ENCODE data around the gene RAPGEF4.

RAPGEF4 gene

DNA sequence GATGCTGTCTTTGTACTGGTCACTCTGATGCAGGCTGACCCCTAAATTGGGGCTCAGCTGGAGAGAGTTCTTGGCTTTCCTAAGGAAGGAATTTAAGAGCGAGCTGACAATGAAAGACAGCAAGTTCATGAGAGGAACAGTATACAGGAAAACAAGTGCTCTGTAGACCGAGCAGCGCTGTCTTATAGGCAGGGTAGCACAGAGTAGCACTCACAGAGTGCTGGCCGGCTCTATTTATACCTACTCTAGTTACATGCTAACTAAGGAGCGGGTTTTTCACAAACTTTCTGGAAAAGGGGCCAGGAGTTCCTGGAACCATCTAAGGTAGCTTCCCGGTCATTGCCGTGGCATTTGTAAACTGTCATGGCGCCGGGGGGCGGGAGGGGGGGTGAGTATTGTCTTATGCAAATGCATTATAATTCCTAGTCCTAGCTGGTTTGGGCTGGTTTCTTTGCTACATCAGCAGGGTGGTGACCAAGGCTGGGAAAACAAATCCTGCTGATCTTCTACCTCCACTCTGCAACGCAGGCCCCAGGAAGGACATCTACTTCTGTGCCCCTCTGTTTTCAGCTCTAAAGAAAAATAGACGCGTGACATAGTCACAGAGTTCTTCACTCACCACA lies 308.4 kb downstream of the RAPGEF4 start:
- no peak for DNase-seq

DNA sequence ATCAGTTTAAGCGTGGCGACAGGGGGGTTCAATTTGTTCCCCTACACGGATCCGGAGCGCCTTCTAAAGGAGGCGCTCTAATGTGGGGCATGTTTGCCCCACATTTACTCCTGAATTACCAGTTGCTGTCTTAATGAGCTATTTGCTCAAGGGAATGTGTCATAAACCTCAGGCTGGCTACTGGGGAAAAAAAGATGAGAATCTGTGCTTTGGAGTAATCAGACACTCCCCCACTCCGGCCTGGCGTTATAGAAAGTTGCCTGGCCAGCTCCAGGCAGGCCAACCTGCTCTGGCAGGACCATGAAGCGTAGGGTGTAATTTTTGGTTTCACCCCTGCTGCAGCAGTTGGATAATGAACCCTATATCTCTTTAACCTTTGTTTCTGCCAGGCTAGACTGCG lies 309.0 kb downstream of the RAPGEF4 start:
- no peak for DNase-seq

DNA sequence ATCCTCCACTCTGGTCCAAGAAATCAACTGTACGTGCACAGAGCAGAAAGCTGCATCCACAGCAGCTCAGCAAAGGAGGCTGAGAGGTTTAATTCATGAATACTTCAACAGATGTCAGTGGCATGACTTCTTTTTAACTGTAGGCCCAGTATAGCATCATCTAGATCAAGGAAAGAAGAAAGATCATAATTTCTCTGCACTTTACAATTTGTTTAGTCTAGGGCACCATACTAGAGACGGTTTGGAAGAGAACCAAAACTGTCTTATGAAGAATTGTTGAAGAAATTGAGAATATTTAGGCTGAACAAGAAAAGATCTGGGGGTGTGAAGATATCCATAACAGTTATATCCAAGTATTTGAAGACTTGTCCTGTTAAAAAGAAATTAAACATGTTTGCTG lies 309.5 kb downstream of the RAPGEF4 start:
- no peak for DNase-seq

DNA sequence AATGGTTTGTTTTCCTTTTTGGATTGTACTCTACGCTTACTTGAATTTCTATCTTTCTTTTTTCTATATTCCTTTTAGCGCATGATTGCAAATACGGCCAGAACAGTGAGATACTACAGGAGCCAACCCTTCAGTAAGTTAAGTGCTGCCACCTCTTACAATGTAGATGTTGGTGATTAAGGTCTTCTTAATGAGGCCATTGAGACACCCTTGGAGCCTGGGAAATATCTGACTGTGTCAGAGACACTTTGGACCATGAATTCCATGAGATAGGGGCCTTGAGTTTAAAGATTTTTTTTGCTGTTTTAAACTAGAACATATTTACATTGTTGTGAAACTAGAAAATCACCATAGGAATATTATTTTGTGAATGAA lies 312.9 kb downstream of the RAPGEF4 start:
- no peak for DNase-seq

DNA sequence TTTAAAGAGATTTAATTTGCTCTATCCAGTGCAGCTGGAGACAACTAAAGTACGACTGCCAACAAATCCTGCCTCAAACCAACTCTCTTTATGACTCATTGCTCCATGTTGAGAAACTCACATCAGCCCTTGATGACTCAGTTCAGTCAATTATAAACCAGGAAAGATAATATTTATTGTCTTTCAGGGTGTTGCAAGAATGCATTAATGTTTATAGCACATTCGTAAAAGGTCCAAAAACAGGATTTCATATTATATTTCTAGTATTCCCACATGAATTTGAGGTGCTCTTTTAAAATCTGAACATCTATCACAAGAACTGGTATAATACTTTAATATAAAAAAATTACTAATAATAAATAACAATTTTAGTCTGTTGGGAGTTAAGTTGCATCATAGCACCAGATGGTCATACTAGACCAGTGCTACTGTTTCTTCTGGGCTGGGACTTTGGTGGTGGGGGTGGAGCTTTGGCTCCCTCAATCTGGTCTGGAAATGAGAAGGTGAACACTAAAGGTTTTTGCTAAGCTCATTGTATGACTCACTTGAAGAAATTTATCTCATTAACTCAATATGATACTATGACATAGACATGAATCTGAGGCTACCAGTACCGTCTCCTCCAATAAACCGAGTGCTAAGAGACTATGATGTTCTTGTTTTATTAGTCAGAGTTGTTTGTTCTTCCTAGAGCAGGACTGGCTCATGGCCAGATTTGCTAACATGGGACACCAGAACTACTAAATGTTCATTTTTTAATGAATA lies 313.4 kb downstream of the RAPGEF4 start:
- DNase-seq: no peak

DNA sequence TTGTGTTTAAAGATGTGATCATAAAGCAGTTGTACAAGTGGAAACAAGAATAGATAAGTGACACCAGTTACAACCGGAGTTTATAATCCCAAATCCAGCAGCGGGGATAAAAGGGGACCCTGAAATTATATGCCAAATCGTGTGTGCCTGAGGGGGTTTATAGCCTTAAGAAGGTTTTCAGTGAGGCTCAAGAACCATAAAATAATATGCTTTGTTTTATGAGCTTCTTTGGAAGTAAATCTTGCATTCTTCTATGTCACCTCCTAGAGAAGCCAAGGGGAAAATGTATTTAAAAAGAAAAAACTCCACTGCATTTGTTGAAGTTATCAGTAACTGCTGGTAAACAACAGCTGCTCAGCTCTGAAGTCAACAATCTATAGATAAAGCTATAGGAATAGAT lies 314.2 kb downstream of the RAPGEF4 start:
- no peak for DNase-seq

DNA sequence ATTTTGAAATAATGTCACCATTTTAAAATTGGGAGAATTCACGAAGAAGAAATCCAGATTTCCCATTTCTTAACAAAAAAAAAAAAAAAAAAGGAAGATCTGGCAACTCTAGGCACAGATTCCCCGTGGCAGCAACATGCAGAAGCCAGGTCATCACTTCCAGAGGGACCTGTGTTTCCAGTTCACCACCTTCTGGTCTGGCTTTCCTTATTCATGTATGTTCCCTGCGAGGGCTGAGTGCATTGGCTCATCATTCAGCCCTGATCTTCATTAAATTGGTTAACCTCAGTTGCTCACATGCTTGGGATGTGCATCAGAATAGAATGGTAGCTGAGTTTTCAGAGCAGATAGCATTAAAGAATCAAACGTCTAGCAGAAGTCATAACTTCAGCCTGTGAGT lies 315.0 kb downstream of the RAPGEF4 start:
- no peak for DNase-seq

DNA sequence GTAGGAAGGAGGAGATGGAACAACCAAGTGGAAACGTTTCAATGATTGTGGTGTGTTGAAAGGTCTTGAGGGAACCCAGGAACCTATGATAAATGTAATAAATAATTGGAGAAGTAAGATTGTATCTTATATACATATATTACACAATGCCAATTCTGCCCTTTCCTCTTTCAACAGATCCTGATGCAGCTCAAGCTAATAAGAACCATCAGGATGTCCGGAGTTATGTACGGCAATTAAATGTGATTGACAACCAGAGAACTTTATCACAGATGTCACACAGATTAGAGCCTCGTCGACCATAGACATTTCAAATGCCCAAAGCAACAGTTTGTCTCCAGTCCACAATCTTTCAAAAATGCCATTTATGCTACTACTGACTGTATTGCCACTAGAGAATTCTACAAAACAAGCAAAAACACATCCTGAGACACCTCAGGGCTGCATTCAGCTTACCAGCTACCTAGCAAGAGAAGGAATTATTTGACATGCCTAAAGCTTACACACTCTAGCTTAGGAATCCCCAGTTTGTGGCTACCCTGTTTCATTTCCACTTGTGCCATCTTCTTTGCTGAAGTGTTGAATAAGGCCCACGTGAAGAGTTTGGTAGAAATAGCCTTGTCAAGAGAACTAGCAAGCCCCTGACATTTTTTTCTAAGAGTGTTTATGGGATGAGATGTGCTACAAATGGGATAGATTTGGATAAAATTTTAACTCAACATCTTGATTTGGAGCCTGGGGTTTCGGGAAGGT lies 316.0 kb downstream of the RAPGEF4 start:
- no peak for DNase-seq

DNA sequence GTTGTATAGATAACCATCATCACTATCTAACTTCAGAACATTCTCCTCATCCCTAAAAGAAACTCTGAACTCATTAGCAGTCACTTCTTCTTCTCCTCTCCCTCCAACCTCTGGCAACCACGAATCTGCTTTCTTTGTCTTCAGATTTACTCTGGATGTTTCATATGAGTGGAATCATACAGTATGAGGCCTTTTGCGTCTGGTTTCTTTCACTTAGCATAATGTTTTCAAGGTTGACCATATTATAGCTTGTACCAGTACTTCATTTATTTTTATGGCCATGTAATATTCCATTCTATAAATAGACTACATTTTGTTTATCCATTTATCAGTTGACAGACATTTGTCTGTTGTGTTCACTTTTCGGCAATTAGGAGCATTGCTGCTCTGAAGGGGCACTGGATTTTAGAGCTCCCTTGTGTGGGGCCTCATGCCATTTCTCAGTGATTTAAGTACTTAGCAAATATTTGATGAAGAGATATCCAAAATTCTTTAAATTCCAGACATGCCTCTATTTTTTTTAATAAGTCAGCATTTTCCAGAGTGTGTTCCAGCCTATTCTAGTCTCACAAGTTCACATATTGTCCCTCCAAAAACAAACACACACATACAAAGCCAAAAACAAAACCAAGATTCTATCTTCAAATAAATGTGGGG lies 317.5 kb downstream of the RAPGEF4 start:
- no peak for DNase-seq

DNA sequence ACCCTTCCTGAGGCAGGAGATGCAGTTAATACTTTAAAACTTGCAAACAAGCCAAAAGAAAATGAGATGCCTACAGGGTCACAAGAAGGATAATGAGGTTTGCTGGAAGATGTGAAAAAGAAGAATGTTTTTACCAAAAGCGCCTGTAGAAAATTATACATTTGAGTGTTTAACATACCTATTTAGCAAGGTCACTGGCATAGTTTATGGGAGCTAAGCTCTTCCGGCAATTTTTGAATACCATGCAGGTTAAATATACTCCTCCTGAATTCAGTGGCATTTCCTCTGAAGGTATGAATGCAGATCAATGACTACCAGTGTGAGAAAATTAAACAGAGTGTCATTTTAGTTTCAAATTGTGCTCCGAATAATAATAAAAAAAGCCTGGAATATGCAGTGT lies 318.8 kb downstream of the RAPGEF4 start:
- DNase-seq: no peak

DNA sequence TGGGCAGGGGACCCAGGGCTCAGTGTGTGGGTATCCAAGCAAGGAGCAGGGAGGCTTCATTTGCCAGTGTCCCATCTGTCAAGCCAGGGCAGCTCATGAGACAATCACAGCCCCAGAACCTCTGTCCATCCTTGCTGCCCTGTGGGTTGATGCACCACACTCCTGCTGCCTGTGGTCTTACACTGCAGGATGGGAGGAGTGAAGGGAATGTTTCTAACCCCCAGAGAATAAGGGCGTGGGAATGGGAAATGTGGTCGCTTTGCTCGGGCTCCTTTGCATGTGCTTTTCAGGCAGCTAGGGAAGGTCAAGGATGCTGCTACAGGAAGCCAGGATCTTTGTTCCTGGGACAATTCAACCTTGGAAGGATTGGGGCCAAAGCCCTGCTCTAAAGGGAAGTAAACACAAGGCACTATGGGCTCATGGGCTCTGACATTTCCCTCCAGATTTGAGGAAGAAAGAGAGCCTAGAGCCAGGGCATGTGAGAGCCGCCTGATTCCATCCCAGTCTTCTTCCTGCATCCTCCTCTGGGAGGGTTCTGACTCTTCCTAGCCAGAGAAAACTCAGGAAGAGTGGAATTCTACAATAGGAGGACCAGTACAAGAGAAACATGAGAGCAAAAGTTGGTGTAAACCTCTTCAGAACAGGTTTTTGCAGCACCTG lies 321.2 kb downstream of the RAPGEF4 start:
- no peak for DNase-seq

DNA sequence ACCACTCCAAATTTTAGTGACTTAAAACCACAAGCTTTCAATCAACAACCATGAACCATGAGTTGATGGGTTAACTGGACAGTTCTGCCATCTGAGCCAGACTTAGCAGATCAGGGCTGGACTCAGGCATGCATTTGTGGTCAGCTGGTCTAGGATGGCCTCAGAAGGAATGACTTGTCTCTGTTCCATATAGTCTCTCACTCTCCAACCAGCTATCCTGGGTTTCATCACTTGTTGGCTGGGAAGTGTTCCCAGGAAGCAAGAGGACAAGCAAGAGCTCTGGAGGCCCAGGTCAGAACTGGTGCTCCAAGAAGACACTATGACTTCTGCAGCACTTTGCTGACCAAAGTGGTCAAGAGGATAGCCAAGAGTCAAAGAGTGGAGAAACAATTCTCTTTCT lies 322.5 kb downstream of the RAPGEF4 start:
- DNase-seq: no peak

DNA sequence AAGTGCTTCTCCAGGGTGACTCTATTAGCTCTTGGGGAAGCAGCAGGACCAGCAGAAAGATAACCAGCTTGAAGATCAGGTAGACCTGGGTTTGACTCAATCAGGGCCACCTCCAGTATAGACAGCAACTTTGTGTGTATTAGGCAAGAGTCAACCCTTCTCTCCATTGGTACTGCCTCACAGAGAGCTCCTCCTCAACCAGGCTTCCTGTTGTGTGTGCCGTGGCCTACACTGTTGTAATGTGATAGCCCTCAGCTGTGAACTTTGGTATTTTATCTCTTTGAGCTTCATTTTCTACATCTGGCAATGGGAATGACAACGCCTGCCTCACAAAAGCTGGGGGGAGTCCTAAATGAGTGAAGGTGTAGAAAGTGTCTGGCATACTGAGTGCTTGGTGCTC lies 323.0 kb downstream of the RAPGEF4 start:
- no peak for DNase-seq

DNA sequence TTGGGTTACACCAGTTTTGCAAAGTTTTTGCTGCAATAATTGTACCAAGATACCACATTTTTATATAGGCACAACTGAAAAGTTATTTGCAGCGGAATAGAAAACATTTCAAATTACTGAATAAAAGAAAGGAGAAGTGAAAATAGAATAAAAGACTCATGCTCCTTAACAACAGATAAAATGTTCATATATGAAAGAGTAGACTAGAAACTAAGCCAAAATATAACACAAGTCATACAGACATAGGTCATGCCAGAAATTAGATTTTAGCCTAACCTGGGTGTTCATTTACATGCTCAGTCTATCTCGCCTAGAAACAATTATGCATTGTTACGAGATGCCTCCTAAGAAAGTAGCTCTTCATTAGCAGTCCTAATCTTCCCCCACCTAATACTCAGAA lies 323.6 kb downstream of the RAPGEF4 start:
- DNase-seq: no peak

DNA sequence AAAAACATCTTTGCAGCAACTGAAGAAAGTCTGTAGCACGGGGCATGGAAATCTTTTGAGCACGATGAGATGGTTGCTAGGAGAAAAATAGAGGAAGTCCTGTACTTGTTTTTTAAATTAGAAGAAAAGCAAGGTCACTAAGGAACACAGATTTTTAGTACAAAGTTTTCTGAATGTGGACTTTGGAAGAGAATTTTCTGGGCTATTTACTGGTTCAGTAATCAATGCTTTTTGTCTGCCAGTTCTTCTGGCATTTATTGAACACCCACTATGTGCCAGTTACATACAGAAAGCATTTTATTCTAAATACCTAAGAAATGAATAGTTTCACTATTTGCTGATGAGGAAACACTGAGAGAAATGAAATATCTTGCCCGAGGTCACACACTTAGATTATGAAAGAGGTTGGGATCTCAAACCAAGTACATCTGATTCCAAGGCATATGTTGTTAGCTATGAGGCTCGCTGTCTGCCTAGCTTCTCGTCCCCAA lies 324.4 kb downstream of the RAPGEF4 start:
- no peak for DNase-seq

DNA sequence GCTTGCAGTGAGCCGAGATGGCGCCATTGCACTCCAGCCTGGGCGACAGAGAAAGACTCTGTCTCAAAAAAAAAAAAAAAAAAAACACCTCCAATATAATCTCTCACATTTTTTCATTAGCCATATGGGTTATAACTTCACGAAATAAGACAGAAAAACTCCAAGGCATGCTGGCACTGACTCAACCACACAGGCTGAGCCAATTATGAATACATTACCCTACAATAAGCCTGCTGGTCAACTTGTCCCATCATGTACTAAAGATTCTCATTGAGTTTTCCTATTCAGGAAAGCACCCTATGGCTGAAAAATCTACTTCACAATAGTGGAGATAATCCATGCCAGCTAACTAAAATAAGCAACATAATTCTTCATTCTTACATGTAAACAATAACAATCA lies 327.2 kb downstream of the RAPGEF4 start:
- no peak for DNase-seq

DNA sequence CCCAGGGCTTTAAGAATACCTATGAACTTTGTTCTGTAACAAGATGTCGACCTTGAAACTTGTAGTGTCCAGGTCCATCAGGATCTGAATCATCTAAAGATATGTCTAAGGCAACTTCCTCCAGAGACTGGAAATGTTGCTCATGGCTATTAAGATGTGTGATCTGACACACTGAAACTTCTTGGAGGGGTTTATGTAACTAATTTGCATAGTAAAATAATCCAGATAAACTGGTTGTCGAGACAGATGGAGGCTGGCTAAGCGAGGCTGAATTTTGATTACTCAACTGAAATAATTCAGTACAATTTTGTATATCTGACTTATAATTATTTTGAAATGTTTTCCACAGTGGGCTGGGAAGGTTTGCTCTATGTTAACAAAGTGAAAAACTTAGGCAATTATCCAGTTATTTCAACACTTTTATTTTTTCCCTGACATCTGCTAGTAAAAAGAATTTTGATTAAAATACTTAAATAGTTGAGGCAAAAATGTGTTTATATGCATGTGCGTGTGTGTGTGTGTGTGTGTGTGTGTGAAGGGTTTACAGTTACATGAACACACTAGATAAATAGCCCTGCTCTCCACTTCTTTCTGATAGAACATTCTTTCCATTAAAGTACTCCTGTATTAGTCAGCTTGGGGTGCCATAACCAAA lies 328.6 kb downstream of the RAPGEF4 start:
- no peak for DNase-seq

DNA sequence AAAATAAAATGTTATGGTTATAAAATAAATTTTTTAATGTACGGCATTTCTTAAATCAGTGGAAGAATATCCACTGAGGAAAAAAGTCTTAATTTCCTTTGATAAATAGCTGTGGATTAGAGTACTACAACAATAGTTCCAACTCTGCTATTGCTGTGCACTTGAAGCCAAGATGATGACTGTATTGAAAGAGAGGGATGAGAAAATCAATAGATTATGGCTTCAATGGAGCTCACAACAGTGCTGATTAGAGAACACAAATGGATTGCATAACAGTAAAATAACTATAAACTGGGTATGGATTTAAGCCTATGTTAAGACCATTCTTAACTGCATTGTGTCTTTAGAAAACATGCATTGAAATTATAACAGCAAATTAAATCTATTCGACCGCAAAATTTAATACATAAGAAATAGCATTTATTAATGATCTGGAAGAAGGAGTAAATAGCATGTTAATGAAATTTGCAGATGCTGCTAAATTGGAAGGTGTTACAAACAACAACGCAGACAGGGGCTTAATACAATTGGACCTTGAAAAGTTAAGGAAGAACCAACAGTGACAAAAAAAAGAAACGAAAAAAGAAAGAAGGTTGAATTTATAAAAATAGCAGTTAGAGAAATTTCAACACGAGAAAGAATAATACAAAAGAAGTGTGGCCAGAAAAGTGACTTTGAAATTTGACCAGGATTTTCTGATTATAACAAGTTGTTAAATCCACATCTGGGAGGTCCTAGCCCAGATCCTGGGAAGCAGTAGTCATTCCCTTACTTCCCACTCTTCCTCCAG lies 331.4 kb downstream of the RAPGEF4 start:
- no peak for DNase-seq

DNA sequence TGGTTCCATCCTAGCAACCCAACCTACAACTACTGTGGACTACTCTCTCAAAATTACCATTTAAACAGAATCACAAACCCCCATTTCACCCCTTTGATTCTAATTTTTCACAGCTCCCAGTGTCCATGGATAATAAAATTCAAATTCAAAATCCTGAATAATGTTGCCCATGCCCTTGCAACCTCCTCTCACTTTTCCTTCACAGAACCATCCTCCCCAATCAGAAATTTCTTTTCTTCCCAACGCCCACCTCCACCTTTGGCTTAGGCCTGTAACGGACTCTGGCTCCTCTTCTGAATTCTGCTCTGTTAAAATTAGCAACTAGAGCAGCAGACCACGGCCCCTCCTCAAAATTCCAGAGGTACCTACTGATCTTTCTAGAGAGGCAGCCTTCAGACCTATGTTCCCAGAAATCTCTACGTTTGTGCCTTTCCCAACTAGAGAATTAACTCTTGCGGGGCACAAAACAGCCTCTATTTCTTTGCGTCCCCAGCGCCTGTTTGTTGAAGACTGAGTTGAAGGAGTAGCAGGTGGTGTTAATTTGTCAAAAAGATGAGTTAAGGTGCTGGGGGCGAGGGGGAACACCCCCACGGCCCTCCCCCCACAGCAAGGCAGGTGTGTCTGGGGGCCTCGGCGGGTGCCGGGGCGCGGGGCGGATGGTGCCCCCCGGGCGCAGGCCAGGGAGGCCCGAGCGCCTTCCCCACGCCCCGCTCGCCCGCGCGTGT lies 339.6 kb downstream of the RAPGEF4 start:
- DNase-seq: no peak

DNA sequence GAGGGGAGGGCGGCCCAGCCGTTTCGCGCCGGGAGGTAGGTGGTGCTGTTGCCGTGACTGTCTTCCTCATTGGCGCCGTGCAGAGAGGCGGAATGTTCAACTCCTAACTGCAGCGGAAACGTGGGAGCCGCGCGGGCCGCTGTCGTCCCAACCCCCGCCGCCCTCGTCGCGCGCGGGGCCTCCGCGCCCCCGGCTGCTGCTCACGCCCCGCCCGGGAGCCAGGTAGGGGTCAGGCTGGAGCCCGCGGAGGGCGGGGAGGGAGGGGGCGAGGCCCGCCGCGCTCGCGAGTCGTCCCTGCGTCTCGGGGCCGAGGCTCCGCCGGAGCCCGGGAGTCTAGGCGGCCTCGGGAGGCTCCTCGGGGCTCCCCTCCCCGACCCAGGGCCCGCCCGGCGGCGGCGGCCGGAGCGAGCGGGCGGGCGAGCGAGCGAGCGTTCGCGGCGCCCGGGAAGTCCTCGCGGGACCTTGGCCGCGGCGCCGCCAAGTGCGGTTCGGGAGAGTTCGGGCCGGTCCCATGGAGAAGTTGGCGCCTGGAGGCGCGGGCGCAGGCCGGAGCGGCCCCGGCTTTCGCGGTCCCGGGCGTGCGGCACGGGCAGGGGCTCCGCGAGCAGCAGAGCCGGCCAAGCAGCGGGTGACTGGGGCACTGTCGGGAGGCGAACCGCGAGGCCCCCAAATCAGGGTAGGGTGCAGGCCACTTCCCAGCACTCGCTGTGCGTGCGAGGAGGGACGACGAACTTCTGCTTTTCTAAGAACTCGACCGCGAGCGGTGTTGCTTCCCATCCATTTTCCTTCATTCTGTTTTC lies 340.3 kb downstream of the RAPGEF4 start, which contains the start of gene MAP3K20:
MAP3K20 (plus strand) TSS at position 66 of the 800 bp plus-strand sequence. CDS start 15,186 bp downstream, outside the sequence.
- peak; percentile 31 for DNase-seq
